Caki2 (cell line): Measurements from ENCODE around the gene CFAP299. TPM values are rescaled to one million over a fixed set of nuclear protein-coding genes. Genes with fewer than 3 reads are reported as not detected.
A peak's percentile ranks its signal among the peaks of the same experiment; 100 is the strongest.

ENCODE experiments used
- DNase-seq: peaks from one replicate; pipeline ENCODE4 v3.0.0-alpha.2; 2015; ENCODE audit warnings: low read depth
- in situ Hi-C: cut with HindIII; loops from 2 replicates; pipeline ENCODE4 v1.10.0; 2016; ENCODE audit warnings: low sequenced_read_pairs, low pct_unique_long_range_greater_than_20kb, mixed read lengths
- total RNA-seq: library from RNA; depleted of rRNA; stranded (reverse); fragments of >200 nt; shearing (Covaris generic); gene quantifications from 2 replicates; pipeline ENCODE4 v1.2.3, GENCODE V29; 2014; ENCODE audit warnings: low replicate concordance

CFAP299 gene
- total RNA-seq, 1 experiment from 2014 or later = not detected

- DNase-seq = no peak
- in situ Hi-C loops = no loop called here
Measured at GRCh38 chr4:80809039-80809729, 473.7 kb downstream of the CFAP299 start.

DNA sequence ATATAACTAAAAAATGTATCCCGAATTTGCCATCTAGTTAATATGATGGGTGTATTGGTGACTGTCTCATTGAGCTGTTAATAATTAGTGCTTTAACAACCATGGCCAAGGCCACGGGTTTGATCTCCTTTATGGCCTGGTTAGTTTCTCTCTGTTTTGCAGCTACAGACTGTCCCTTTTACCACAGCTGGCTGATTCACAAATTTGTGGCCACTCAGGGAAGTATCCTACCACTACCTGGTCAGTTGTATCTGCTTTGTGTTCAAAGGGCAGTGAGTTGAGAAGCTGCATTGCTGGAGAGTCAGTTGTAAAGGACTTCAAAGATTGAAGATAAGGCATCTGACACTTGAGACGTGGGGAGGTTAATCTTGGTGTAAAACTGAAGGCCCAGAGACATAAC, 475.9 kb downstream of the CFAP299 start:
- in situ Hi-C loops = no loop called here
- peak; percentile 10 for DNase-seq

GRCh38 chr4:80812145-80812544, 476.6 kb downstream of the CFAP299 start:
- in situ Hi-C loops = no loop called here
- DNase-seq = no peak

GRCh38 chr4:80814266-80814665, 478.7 kb downstream of the CFAP299 start:
- no peak for DNase-seq
- in situ Hi-C loops = no loop called here

- no peak for DNase-seq
- in situ Hi-C loops = no loop called here
Measured at GRCh38 chr4:80831383-80832361, 496.1 kb downstream of the CFAP299 start.

DNA sequence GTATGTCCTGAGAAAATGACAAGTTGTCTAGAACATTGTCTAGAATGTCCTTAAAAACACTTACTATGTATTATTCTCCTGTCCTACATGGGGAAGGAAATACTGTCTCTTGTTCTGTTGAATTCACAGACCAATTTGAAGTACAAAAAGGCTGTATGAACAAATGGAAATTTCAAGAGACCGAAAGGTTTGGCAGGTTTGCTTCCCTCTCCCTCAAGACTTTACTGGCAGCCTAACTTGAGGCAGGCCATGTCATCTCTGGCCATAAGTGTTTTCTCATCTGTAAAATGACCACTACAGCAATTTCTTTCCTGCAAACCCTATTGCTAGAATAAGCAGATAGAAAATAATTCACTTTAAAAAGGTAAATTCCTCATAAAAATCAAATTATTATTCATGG, 503.8 kb downstream of the CFAP299 start:
- DNase-seq = no peak
- in situ Hi-C loops = no loop called here

DNA sequence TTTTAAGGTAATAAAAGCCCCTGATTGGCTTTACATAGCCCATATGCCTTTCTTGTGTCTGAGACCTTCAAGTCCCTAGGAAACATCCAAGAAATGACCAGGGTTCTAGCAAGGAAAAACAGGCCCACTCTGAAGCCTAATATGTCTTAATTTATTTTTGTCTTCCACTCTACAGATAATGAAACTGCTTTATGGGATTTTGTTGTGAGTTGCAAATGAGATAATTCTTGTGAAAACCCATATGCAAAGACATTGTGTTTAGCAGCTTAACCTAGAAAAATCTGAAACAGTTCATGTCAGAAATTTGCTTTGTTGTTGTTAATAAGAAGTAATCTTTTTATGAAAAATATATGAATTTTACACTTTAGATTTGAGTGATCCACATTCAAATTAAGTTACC, 504.3 kb downstream of the CFAP299 start:
- in situ Hi-C loops = no loop called here
- DNase-seq = no peak

DNA sequence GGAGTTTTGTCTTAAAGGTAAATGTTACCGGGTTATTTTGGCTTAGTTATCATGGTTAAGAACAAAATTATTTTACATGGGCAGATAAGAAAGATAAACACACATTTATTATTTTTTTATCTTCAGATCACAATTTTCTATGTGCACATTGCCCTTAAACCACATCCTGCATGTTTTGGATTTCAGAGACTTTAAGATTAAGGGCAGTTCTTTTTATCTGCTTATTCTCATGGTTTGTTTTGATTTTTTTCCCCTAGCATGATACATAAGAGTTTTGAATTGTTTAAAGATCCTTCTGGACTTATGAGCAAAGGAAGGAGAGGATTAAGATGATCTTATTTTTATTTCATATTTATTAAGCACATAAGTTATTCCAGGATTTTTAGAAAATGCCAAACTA, 504.9 kb downstream of the CFAP299 start:
- in situ Hi-C loops = no loop called here
- DNase-seq = no peak

DNA sequence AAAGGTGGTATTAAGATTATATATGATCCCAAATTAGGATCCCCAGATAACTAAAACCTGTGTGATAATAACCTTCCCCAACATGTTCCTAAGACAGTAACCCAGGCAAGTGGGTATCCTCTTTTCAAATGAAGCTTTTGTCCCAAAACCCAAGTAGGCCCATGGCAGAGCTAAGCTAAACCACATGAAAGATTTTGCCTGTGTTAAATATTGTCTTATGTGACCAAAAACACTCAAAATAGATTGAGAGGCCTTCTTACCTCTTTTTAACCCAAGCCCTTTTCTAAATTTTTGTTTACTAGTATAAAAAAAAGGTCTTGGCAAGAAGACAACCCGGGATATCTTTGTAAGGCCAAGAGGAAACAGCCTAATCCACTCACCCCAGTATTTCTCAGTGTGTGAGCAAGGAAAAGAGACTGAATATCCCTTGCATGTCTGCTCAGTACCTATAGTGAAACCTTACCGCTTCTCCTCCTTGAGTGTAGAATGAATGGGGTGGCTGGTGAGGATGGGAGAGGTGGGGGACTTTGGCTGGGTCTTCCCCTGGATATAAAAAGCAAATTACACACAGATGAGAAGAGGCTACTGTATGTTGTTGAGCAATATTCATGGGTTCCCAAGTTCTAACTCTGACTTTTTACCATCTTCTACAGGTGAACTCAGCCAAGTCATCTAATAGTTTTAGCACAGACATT, 506.2 kb downstream of the CFAP299 start:
- in situ Hi-C loops = no loop called here
- no peak for DNase-seq

DNA sequence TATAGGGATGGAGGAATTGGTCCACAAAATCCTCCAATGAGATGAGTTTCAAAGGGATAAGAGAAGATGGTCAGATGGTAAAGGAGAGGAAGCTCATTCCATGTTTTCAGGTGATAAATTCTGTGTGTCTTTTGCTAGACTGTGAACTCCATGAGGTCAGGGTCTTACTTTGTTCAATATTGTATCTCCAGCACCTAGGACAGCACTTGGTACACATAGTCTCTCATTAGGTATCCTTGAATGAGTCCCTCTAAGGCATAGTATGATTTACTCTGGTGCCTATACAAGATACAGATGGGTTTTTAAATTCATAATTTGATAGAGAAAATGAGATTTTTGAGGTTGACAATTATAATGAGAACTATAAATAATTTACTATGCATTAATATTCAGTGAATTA, 510.7 kb downstream of the CFAP299 start:
- in situ Hi-C loops = no loop called here

GRCh38 chr4:80852061-80852460, 516.5 kb downstream of the CFAP299 start:
- DNase-seq = no peak
- in situ Hi-C loops = no loop called here

More for the DNA sequence above, 510.7 kb downstream of the CFAP299 start:
- DNase-seq = no peak

GRCh38 chr4:80873571-80873970, 538.0 kb downstream of the CFAP299 start:
- in situ Hi-C loops = no loop called here
- DNase-seq = no peak

DNA sequence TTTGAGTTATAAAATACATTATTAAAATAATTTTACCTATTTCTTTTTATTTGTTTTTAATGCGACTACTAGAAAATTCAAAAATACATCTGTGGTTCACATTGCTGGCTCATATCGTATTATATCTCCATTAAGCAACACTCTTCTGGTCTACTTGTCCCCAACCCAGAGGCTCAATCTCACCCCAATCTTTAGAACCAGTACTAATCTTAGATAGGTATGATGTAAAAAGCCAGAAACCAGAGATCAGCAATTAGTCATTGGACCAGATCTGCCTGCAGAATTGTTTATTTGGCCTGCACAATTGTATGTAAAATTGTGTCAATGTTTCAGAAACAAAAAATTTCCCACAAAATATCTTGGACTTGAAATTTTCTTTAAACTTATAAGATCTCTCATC, 539.4 kb downstream of the CFAP299 start:
- in situ Hi-C loops = no loop called here
- DNase-seq = no peak

DNA sequence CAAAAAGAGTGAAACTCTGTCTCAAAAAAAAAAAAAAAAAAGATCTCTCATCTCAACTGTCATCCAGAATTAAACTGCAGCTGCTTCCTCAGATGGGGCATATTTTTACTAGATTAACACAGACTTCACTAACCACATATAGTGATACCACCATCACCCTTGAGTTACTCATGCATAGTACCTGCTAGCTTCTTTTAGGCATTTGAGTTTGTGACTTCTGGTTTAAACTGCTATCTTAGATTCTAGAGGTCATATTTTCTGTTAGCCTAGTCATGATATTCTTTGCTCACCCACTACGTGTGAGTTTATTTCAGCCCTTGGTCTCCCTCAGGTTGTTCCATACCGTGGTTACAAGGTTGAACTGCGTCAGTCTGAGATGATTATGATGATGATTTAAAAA, 540.1 kb downstream of the CFAP299 start:
- in situ Hi-C loops = no loop called here
- DNase-seq = no peak

- no peak for DNase-seq
- in situ Hi-C loops = no loop called here
Measured at GRCh38 chr4:80876810-80877209, 541.3 kb downstream of the CFAP299 start.

DNA sequence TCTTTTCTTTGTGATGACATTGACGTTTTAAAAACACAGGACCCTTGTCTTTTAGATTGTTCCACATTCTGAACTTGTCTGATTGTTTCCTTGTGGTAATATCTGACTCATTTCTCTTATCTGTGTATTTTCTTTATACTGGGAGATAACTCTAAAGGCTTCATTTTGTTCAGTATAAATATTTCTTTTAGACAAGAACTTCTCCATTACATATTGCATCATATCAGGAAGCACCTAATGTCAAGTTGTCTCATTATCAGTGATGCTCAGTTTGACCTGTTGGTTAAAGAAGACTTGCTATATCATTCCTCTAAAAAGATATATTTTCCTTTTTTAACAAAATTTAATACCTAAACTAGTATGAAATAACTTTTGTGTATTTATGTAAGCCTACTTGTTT, 542.7 kb downstream of the CFAP299 start:
- DNase-seq = no peak
- in situ Hi-C loops = no loop called here

DNA sequence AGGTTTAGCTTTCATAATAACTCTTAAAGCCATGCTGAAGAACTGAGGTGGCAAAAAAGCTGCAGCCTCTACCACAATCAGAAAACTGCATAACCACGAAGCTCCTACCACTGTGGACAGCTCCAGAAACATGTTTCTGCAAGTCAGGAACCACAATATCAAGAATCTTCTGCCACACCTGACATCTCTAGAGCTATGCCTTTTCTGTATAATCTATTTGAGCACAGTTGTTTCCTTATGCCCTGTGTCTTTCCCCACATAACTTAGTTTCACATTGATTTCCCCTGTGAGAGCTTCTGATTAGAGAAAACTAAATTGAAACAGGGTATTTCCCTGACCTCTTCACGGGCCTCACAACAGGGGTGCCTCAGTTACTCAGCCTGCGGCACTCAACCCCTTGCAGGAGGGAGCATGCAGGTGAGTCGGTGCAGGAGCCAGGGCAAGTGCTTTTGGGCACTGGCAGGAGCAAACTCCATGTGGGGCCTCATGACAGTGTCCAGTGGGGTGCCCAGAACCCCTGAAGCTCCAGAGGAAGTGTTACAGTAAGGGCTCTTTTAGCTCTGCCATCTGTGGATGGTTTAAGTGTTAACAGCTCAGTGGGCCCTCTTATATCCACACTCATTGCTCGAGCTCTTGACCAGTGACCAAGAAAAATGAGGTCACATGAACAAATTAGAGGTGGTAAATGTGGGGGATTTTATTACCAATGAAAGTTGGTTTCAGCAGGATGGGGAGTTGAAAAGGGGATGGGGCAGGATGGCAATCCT, 562.2 kb downstream of the CFAP299 start:
- in situ Hi-C loops = no loop called here

DNA sequence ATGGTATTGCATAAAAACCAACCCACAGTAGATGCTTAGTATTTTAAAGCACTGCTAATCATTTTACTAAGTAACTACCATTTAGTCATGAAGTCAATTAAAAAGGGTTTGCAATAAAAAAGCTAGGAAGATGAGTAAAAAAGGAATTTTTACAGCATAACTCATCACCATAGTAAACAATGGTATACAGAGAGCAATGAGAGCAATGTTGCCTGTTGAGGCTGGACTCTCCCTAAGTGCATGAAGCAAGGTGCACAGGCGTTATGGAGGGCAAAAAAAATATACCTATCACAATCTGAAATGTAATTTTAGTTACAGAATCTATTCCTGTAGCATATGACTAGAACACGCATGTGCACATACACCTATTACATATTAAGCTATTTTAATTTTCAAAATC, 565.4 kb downstream of the CFAP299 start:
- no peak for DNase-seq
- in situ Hi-C loops = no loop called here

More for the DNA sequence above, 562.2 kb downstream of the CFAP299 start:
- no peak for DNase-seq
